DLD1 (cell line): Measurements from ENCODE around the gene SPATA45.
"Not testable (repeated sequence)": the region's sequence is repeated elsewhere in the genome, so short reads cannot be mapped to it uniquely, and the experiment has no call there.

ENCODE experiments used
- in situ Hi-C: cut with HindIII; loops from 2 replicates; pipeline ENCODE4 v1.10.0; 2017; ENCODE audit warnings: low sequenced_read_pairs

Gene SPATA45

GRCh38 chr1:212847549-212847948 lies at the start of gene SPATA45:
SPATA45 (minus strand) TSS chr1:212847649; CDS start chr1:212836149, 11,500 bp downstream.
- in situ Hi-C loops: no loop called here

- in situ Hi-C loops: no loop called here
Observed at GRCh38 chr1:212892108-212892507, 44.7 kb upstream of the SPATA45 start.

DNA sequence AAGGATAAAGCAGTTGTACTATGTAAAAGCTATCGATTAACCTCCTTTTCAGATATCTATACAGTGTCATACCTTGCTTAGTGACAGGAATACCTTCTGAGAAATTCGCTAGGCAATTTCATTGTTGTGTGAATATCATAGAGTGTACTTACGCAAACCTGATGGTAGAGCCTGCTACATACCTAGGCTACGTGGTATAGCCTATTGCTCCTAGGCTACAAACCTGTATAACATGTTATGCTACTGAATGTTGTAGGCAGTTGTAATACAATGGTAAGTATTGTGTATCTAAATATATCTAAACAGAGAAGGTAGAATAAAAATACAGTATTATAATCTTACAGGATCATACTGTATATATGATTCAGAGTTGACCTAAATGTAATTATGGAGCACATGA lies 37.1 kb upstream of the SPATA45 start:
- in situ Hi-C loops: no loop called here

- in situ Hi-C loops: no loop called here
Observed at GRCh38 chr1:212879947-212880690, 32.7 kb upstream of the SPATA45 start.

- in situ Hi-C loops: no loop called here
Observed at GRCh38 chr1:212878418-212878817, 31.0 kb upstream of the SPATA45 start.

GRCh38 chr1:212873518-212873917 lies 26.1 kb upstream of the SPATA45 start:
- in situ Hi-C loops: no loop called here

DNA sequence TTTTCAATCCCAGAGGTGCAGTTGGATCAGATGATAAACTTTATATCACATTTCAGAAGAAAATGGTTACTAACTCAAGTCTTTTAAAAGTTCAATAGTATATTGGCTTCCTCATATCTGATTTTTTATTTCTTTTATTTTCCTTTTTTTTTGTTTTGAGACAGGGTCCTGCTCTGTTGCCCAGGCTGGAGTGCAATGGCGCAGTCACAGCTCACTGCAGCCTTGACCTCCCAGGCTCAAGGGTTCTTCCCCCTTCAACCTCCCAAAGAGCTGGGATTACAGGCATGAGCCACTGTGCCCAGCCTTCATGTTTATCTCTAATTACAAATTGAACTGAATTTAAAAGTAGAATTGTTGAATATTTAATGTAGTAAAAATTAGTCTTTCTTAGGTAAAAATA lies 24.5 kb upstream of the SPATA45 start:
- in situ Hi-C loops: no loop called here

DNA sequence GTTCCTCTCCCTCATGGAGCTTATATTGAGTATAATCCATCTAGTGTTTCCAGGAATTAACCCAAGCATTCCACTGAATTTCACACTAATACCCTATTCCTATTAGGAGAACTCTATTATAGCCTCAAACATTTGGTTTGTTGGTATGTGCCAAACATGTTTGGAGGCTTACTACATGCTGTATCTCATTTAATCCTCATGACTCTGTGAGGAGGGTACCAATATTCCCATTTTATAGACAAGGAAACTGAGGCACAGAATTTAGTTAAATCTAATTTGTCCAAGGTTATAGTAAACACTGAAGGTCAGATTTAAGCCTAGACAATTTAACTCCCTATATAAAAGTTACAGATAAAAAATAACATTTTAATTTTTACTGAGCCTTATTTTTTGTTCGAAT lies 19.7 kb upstream of the SPATA45 start:
- in situ Hi-C loops: no loop called here

DNA sequence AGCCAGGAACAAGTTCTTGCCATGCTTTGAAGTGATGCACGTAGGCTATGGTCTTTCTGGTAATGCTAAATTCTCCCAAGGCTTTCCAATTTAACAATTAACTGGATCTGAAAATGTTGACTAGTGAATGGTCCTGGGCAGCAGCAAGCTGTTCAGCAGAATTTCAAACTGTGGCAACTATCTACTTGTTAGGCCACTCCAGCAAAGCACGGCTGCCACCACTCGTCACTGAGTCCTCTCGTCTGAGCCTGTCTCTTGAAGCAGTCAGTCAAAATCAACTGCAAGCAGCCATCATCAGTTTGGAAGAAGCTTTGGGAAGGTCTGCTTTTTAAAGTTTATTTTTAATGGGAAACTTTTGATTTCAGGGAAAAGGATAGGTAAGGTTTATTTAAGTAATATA lies 16.8 kb upstream of the SPATA45 start:
- in situ Hi-C loops: no loop called here

- in situ Hi-C loops: not testable (repeated sequence)
Observed at GRCh38 chr1:212863345-212863744, 15.9 kb upstream of the SPATA45 start.

DNA sequence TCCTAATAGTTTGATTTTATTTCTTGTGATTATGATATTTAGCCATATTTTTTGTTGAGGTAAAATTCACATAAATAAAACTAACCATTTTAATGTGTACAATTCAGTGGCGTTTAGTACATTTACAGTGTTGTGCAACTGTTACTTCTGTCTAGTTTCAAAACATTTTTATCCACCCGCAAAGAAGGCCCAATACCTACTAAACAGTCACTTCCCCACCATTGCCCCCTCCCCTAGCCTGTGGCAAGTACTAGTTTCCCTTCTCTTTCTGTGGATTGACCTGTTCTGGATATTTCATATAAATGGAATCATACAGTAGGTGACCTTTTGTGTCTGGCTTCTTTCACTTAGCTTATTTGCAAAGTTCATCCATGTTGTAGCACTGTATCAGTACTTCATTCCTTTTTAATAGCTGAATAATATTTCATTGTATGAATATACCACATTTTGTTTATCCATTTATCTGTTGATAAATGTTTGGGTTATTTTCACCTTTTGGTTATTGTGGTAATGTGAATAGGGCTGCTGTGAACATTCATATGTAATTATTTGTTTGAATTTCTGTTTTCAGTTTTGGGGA lies 14.8 kb upstream of the SPATA45 start:
- in situ Hi-C loops: no loop called here

- in situ Hi-C loops: no loop called here
Observed at GRCh38 chr1:212860713-212861581, 13.5 kb upstream of the SPATA45 start.

GRCh38 chr1:212858461-212859265 lies 11.2 kb upstream of the SPATA45 start:
- in situ Hi-C loops: no loop called here

- in situ Hi-C loops: no loop called here
Observed at GRCh38 chr1:212857992-212858460, 10.6 kb upstream of the SPATA45 start, which contains the start of gene FLVCR1. FLVCR1 (plus strand) TSS chr1:212858275; CDS start chr1:212858453, 178 bp downstream.

DNA sequence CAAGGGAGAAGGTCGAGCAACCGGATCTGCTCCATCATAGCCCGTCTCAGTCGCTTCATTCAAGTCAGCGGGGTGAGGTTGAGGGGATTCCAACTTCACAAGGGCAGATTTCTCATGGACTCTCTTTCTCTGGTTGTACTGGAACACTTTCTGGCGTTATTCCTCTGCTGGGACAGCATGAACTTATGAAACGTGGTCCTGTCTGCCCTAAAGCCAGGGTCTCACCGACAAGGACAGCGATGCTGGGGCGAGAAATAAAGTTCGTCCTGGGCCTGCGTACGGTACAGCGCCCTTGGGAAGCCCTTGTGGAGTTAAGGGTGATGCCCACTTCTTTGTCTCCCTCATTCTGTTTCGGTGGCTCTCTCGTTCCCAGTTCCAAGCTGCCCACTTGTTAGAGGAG lies 9.3 kb upstream of the SPATA45 start:
- in situ Hi-C loops: no loop called here

DNA sequence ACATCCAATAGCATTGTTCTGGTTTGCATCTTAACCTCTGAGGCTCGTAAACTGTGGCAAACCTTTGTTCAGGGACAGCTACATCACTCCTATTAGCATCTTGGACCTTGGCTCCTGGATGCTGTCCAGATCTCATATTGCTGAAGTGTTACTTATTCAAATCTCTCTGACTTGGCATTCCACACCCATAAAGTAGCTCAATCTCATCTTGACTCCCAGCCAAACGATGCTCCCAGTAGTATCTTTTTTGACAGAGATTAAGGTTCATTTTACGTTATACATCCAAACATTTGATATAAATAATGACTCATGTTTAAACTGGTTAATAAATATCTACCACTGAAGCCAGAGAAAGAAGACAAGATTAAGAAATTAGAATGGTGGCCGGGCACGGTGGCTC lies 6.2 kb upstream of the SPATA45 start:
- in situ Hi-C loops: no loop called here

DNA sequence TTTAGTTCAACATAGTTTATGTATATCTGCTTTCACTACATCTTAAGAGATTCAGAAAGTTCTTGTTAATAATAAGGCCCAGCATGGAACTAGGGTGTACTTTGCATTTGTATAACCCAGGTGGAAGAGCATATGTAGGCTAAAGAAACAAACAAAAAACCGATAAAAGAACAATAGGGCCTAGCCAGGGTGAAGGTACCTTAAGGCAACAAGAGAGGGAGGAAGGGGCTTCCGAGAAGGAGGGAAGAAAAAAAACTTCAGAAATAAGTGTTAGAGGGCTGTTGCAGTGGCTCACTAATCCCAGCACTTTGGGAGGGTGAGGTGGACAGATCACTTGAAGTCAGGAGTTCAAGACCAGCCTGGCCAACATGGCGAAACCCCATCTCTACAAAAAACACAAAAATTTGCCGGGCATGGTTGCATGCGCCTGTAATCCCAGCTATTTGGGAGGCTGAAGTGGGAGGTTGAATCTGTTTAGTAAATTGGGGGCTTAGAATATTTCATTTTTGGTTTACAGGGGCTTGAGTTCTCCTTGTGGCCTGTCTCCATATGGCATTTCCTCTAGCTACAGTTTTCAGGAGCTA lies 4.7 kb upstream of the SPATA45 start:
- in situ Hi-C loops: no loop called here

- in situ Hi-C loops: not testable (repeated sequence)
Observed at GRCh38 chr1:212844521-212844920, 2.9 kb downstream of the SPATA45 start.

DNA sequence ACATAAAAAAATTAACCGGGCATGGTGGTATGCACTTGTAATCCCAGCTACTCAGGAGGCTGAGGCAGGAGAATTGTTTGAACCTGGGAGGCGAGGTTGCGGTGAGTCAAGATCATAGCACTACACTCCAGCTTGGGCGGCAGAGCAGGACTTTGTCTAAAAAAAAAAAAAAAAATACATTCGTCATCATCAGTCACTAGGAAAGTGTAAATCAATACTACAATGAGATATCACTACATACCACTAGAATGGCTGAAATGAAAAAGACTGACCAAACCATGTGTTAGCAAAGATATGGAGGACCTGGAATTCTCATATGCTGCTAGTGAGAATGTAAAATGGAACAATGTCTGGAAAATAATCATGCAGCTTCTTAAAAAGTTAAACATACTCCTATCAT lies 9.3 kb downstream of the SPATA45 start:
- in situ Hi-C loops: no loop called here
